Measurements from ENCODE around the gene SOAT2. TPM values are rescaled to one million over a fixed set of nuclear protein-coding genes. Genes with fewer than 3 reads are reported as not detected.

Gene SOAT2
- total RNA-seq, 1 donor from 2014 or later: not detected

Other genes starting within 250 kb of the SOAT2 start
- gene KRT8, start 198.4 kb upstream of the SOAT2 start, total RNA-seq: 8.8 and 16.0 TPM in 2 replicates
- gene KRT18, start 154.4 kb upstream of the SOAT2 start, total RNA-seq: 237 and 375 TPM in 2 replicates
- gene EIF4B, start 97.0 kb upstream of the SOAT2 start, total RNA-seq: 1,078 and 1,340 TPM in 2 replicates
- gene TNS2, start 53.4 kb upstream of the SOAT2 start, total RNA-seq: 14.9 and 27.0 TPM in 2 replicates
- gene SPRYD3, start 24.1 kb upstream of the SOAT2 start, total RNA-seq: 20.0 and 21.8 TPM in 2 replicates
- gene IGFBP6, start 5.8 kb upstream of the SOAT2 start, total RNA-seq: 10.6 and 27.3 TPM in 2 replicates
- 14.1 and 16.9 TPM in 2 replicates for gene ZNF740, start 77.2 kb downstream of the SOAT2 start, total RNA-seq
- 4.1 and 4.2 TPM in 2 replicates for gene CSAD, start 77.4 kb downstream of the SOAT2 start, total RNA-seq
- 0.42 TPM in 1 of 2 replicates, not detected in the other for gene ITGB7, start 103.8 kb downstream of the SOAT2 start, total RNA-seq
- gene RARG, start 128.7 kb downstream of the SOAT2 start, total RNA-seq: 4.2 and 7.4 TPM in 2 replicates
- 6.7 and 14.6 TPM in 2 replicates for gene ESPL1, start 164.8 kb downstream of the SOAT2 start, total RNA-seq
- 382 and 446 TPM in 2 replicates for gene PFDN5, start 192.1 kb downstream of the SOAT2 start, total RNA-seq
- gene MYG1, start 196.2 kb downstream of the SOAT2 start, total RNA-seq: 50.5 and 54.3 TPM in 2 replicates
- 36.7 and 44.2 TPM in 2 replicates for gene AAAS, start 218.1 kb downstream of the SOAT2 start, total RNA-seq
- gene SP7, start 232.9 kb downstream of the SOAT2 start, total RNA-seq: not detected in 2 replicates

Measured in pulmonary artery endothelial cell (primary cell).